T-helper 9 cell (primary cell): Measurements from ENCODE around the gene GALM.

Experiments used
- DNase-seq: peaks from one replicate; pipeline ENCODE4 v3.0.0-alpha.2; 2020

The GALM gene

GRCh38 chr2:38775921-38776225 lies 110.0 kb downstream of the GALM start:
- no peak for DNase-seq

GRCh38 chr2:38776531-38776930 lies 110.6 kb downstream of the GALM start:
- no peak for DNase-seq

DNA sequence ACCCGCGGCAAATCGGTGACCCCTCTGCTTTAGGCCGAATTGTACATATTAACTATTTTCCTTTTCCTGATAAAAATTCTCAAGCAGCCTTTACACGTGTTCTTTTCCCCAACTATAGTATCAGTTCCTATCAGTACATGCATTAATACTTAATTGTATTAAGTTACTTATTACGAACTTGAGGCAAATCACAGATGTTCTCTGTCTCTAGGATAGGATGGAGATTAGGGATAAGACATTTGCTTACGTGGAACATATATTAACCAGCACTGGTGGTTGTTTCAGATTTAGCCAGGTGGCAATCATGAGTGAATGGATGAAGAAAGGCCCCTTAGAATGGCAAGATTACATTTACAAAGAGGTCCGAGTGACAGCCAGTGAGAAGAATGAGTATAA lies 112.8 kb downstream of the GALM start:
- no peak for DNase-seq

GRCh38 chr2:38783586-38783985 lies 117.7 kb downstream of the GALM start:
- DNase-seq = no peak
